Measurements from ENCODE around the gene GATA5.
A peak's percentile ranks its signal among the peaks of the same experiment; 100 is the strongest.

The GATA5 gene, protein sequence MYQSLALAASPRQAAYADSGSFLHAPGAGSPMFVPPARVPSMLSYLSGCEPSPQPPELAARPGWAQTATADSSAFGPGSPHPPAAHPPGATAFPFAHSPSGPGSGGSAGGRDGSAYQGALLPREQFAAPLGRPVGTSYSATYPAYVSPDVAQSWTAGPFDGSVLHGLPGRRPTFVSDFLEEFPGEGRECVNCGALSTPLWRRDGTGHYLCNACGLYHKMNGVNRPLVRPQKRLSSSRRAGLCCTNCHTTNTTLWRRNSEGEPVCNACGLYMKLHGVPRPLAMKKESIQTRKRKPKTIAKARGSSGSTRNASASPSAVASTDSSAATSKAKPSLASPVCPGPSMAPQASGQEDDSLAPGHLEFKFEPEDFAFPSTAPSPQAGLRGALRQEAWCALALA

DNA sequence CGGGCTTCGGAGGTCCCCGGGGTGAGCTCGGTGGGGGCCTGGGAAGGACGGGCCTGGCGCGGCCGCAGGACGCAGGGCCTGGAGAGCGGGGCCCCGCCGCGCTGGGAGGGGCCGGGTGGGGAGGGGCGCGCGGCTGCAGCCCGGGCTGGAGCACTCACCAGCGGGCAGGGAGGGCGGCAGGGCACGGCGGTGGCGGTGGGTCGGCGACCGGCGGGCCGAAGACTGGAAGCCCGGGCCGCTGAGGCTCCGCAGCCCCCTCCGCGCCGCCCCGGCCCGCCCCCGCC lies at the start of gene GATA5:
Gene GATA5, minus strand, starts transcription at position 224 of the 284 bp plus-strand sequence. CDS start 474 bp downstream, outside the sequence.
- Histone ChIP-seq H3K4me3 (ENCODE audit: low read depth, low read length) (peak within 1 kb of the TSS; percentile 28), H3K27ac (ENCODE audit: extremely low read depth, low read depth, low read length) (no peak within 1 kb of the TSS), H3K9me3 (ENCODE audit: control insufficient read depth, insufficient read depth, low read depth, low read length) (no peaks in the 10 kb centered on the region), H3K36me3 (ENCODE audit: control insufficient read depth in 2 of 2, insufficient read depth in 1 of 2, low read length in 2 of 2) (no peaks in the 10 kb centered on the region), H3K4me1 (ENCODE audit: control insufficient read depth, insufficient read depth, low read length) (no peaks in the 10 kb centered on the region)
- TF ChIP-seq, protein P1, sequence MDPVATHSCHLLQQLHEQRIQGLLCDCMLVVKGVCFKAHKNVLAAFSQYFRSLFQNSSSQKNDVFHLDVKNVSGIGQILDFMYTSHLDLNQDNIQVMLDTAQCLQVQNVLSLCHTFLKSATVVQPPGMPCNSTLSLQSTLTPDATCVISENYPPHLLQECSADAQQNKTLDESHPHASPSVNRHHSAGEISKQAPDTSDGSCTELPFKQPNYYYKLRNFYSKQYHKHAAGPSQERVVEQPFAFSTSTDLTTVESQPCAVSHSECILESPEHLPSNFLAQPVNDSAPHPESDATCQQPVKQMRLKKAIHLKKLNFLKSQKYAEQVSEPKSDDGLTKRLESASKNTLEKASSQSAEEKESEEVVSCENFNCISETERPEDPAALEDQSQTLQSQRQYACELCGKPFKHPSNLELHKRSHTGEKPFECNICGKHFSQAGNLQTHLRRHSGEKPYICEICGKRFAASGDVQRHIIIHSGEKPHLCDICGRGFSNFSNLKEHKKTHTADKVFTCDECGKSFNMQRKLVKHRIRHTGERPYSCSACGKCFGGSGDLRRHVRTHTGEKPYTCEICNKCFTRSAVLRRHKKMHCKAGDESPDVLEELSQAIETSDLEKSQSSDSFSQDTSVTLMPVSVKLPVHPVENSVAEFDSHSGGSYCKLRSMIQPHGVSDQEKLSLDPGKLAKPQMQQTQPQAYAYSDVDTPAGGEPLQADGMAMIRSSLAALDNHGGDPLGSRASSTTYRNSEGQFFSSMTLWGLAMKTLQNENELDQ (tag by site-specific recombination; IDR thresholded peaks at IDR 0.05; ENCODE audit: low read depth) = no peak
- no peak for TF ChIP-seq ZBTB17 (tag by site-specific recombination; IDR thresholded peaks at IDR 0.05)
- TF ChIP-seq ZNF350 (tag by site-specific recombination; IDR thresholded peaks at IDR 0.05) = no peak
- TF ChIP-seq, protein P2, sequence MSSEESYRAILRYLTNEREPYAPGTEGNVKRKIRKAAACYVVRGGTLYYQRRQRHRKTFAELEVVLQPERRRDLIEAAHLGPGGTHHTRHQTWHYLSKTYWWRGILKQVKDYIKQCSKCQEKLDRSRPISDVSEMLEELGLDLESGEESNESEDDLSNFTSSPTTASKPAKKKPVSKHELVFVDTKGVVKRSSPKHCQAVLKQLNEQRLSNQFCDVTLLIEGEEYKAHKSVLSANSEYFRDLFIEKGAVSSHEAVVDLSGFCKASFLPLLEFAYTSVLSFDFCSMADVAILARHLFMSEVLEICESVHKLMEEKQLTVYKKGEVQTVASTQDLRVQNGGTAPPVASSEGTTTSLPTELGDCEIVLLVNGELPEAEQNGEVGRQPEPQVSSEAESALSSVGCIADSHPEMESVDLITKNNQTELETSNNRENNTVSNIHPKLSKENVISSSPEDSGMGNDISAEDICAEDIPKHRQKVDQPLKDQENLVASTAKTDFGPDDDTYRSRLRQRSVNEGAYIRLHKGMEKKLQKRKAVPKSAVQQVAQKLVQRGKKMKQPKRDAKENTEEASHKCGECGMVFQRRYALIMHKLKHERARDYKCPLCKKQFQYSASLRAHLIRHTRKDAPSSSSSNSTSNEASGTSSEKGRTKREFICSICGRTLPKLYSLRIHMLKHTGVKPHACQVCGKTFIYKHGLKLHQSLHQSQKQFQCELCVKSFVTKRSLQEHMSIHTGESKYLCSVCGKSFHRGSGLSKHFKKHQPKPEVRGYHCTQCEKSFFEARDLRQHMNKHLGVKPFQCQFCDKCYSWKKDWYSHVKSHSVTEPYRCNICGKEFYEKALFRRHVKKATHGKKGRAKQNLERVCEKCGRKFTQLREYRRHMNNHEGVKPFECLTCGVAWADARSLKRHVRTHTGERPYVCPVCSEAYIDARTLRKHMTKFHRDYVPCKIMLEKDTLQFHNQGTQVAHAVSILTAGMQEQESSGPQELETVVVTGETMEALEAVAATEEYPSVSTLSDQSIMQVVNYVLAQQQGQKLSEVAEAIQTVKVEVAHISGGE (tag by site-specific recombination; conservative IDR thresholded peaks at IDR 0.05; ENCODE audit: low read depth) = no peak
- TF ChIP-seq ZNF341 (tag by site-specific recombination; IDR thresholded peaks at IDR 0.05; ENCODE audit: low read depth) = no peak
- TF ChIP-seq ZNF391 (tag by site-specific recombination; IDR thresholded peaks at IDR 0.05; ENCODE audit: borderline replicate concordance, low read depth) = no peak
- TF ChIP-seq, protein P3, sequence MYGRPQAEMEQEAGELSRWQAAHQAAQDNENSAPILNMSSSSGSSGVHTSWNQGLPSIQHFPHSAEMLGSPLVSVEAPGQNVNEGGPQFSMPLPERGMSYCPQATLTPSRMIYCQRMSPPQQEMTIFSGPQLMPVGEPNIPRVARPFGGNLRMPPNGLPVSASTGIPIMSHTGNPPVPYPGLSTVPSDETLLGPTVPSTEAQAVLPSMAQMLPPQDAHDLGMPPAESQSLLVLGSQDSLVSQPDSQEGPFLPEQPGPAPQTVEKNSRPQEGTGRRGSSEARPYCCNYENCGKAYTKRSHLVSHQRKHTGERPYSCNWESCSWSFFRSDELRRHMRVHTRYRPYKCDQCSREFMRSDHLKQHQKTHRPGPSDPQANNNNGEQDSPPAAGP (tag by site-specific recombination; IDR thresholded peaks at IDR 0.05) = no peak
- TF ChIP-seq, protein P4, sequence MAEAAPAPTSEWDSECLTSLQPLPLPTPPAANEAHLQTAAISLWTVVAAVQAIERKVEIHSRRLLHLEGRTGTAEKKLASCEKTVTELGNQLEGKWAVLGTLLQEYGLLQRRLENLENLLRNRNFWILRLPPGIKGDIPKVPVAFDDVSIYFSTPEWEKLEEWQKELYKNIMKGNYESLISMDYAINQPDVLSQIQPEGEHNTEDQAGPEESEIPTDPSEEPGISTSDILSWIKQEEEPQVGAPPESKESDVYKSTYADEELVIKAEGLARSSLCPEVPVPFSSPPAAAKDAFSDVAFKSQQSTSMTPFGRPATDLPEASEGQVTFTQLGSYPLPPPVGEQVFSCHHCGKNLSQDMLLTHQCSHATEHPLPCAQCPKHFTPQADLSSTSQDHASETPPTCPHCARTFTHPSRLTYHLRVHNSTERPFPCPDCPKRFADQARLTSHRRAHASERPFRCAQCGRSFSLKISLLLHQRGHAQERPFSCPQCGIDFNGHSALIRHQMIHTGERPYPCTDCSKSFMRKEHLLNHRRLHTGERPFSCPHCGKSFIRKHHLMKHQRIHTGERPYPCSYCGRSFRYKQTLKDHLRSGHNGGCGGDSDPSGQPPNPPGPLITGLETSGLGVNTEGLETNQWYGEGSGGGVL (tag by site-specific recombination; IDR thresholded peaks at IDR 0.05) = no peak
- no peak for TF ChIP-seq ZNF549 (tag by site-specific recombination; IDR thresholded peaks at IDR 0.05)
- TF ChIP-seq, protein P5, sequence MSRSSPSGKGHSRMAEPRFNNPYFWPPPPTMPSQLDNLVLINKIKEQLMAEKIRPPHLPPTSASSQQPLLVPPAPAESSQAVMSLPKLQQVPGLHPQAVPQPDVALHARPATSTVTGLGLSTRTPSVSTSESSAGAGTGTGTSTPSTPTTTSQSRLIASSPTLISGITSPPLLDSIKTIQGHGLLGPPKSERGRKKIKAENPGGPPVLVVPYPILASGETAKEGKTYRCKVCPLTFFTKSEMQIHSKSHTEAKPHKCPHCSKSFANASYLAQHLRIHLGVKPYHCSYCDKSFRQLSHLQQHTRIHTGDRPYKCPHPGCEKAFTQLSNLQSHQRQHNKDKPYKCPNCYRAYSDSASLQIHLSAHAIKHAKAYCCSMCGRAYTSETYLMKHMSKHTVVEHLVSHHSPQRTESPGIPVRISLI (tag by site-specific recombination; IDR thresholded peaks at IDR 0.05) = no peak
- TF ChIP-seq ZNF112 (tag by site-specific recombination; IDR thresholded peaks at IDR 0.05) = no peak
- TF ChIP-seq REPIN1 (tag by site-specific recombination; IDR thresholded peaks at IDR 0.05; ENCODE audit: low read depth) = no peak
- TF ChIP-seq, protein P6, sequence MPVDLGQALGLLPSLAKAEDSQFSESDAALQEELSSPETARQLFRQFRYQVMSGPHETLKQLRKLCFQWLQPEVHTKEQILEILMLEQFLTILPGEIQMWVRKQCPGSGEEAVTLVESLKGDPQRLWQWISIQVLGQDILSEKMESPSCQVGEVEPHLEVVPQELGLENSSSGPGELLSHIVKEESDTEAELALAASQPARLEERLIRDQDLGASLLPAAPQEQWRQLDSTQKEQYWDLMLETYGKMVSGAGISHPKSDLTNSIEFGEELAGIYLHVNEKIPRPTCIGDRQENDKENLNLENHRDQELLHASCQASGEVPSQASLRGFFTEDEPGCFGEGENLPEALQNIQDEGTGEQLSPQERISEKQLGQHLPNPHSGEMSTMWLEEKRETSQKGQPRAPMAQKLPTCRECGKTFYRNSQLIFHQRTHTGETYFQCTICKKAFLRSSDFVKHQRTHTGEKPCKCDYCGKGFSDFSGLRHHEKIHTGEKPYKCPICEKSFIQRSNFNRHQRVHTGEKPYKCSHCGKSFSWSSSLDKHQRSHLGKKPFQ (tag by site-specific recombination; IDR thresholded peaks at IDR 0.05) = no peak
- no peak for TF ChIP-seq SCRT2 (tag by site-specific recombination; IDR thresholded peaks at IDR 0.05)
- TF ChIP-seq ZNF555 (tag by site-specific recombination; conservative IDR thresholded peaks at IDR 0.05) = no peak
- no peak for TF ChIP-seq ZNF302 (tag by site-specific recombination; IDR thresholded peaks at IDR 0.05; ENCODE audit: low read depth)
- CTCF ChIA-PET = interaction anchor here (1.1 kb wide), 1 partner anchor 20 kb away, joined by 4 read pairs; no protein-coding TSS in a partner anchor
- POLR2A ChIA-PET = no interaction called here

All from HEK293 (cell line).